CD4-positive, alpha-beta T cell (primary cell): ENCODE results near the gene GSS. TPM values are rescaled to one million over a fixed set of nuclear protein-coding genes. Genes with fewer than 3 reads are reported as not detected.

ENCODE experiments used
- ATAC-seq: fragments of 200-7000 bp; cut with Tn5 transposase; one replicate; pipeline ENCODE4 v1.10.0; 2022; ENCODE audit warnings: mild to moderate bottlenecking; ENCODE audit not compliant: poor library complexity
- CTCF ChIA-PET: fragments of 350-600 bp; sonication (Branson Sonifier 250); formaldehyde crosslinking; loops from one replicate; lab custom pipeline; 2021; ENCODE audit warnings: antibody characterized with exemption, inconsistent platforms; lab: Charles Lee
- POLR2A ChIA-PET: fragments of 350-600 bp; sonication (Branson Sonifier 250); formaldehyde crosslinking; loops from one replicate; lab custom pipeline; 2021; ENCODE audit warnings: antibody characterized with exemption, inconsistent platforms; lab: Charles Lee
- DNase-seq, 14 experiments: peaks; one replicate each; pipeline ENCODE4 v3.0.0-alpha.2; 2013 to 2020; ENCODE audit warnings: mixed read lengths in 2 of 14
- H3K27ac ChIP-seq, 2 donors: one replicate each; pipeline versions ENCODE4 v1.5.1 to v1.7.0; 2013; ENCODE audit warnings: low read length in 2 of 2, low read depth in 1 of 2, mild to moderate bottlenecking in 1 of 2
- H3K27me3 ChIP-seq, 2 experiments: 1 replicate in 1 of 2; 2 replicates in 1 of 2; pipeline versions ENCODE4 v1.6.1 to v1.7.0; 2013; ENCODE audit warnings: low read length in 2 of 2, control low read depth in 1 of 2, mild to moderate bottlenecking in 1 of 2, moderate library complexity in 1 of 2; ENCODE audit not compliant: insufficient read depth in 2 of 2, control insufficient read depth in 1 of 2
- H3K36me3 ChIP-seq: one replicate; pipeline ENCODE4 v1.6.1; 2013; ENCODE audit warnings: low read length, control low read depth; ENCODE audit not compliant: insufficient read depth
- H3K4me1 ChIP-seq: one replicate; pipeline ENCODE4 v1.6.1; 2013; ENCODE audit warnings: low read length, control low read depth; ENCODE audit not compliant: insufficient read depth
- H3K4me3 ChIP-seq: one replicate; pipeline ENCODE4 v1.5.1; 2013; ENCODE audit warnings: mild to moderate bottlenecking, low read length, moderate library complexity
- H3K9me3 ChIP-seq, 2 experiments: 1 replicate in 1 of 2; 2 replicates in 1 of 2; pipeline versions ENCODE4 v1.6.1 to v1.7.0; 2013; ENCODE audit warnings: low read length in 2 of 2, mild to moderate bottlenecking in 2 of 2, control low read depth in 1 of 2, moderate library complexity in 1 of 2; ENCODE audit not compliant: control insufficient read depth in 1 of 2, insufficient read depth in 1 of 2
- H3K27ac Mint-ChIP-seq: one replicate; pipeline ENCODE4 v1.8.0; 2020; ENCODE audit warnings: mixed read lengths
- H3K27me3 Mint-ChIP-seq: one replicate; pipeline ENCODE4 v1.8.0; 2021; ENCODE audit warnings: mixed read lengths
- H3K36me3 Mint-ChIP-seq: one replicate; pipeline ENCODE4 v1.8.0; 2021; ENCODE audit warnings: low read depth, mixed read lengths
- H3K4me1 Mint-ChIP-seq: one replicate; pipeline ENCODE4 v1.8.0; 2021; ENCODE audit warnings: low read depth, mixed read lengths
- H3K4me3 Mint-ChIP-seq: one replicate; pipeline ENCODE4 v1.8.0; 2020; ENCODE audit warnings: mild to moderate bottlenecking, mixed read lengths
- H3K9me3 Mint-ChIP-seq: one replicate; pipeline ENCODE4 v1.8.0; 2020; ENCODE audit warnings: mixed read lengths
- CTCF ChIP-seq: fragments of 200-600 bp; IDR thresholded peaks from one replicate; pipeline ENCODE4 v1.8.0; 2022; ENCODE audit warnings: antibody characterized with exemption, mild to moderate bottlenecking
- intact Hi-C, 2 experiments: fragments of 100-400 bp; cut with DNase I in 1 of 2; cut with micrococcal nuclease in 1 of 2; formaldehyde crosslinking; loops; one replicate each; pipeline versions ENCODE4 v1.15.1 to v1.9.0; 2023 to 2025; cut with DNase I, micrococcal nuclease
- total RNA-seq, 174 experiments: library from RNA in 2 of 174; stranded (reverse) in 2 of 174; gene quantifications; one replicate each; pipeline ENCODE4 v1.2.3 and lab custom pipeline; 2021 to 2026

The GSS gene
- total RNA-seq, 2 experiments from 2014 or later: 24.3 to 24.7 TPM

- Mint-ChIP-seq H3K4me3 (no peak overlapping the region), H3K27ac (no peak overlapping the region), H3K4me1 (no peaks in the 10 kb centered on the region), H3K36me3 (peaks cover 85% of the 10 kb centered on the region), H3K27me3 (no peaks in the 10 kb centered on the region), H3K9me3 (no peaks in the 10 kb centered on the region)
- H3K27me3 ChIP-seq: no peaks in the 10 kb centered on the region
- CTCF ChIA-PET: no interaction called here
- DNase-seq: no peak
- H3K27ac ChIP-seq: no peak overlapping the region
- H3K9me3 ChIP-seq: no peaks in the 10 kb centered on the region
- POLR2A ChIA-PET: interaction anchor here (0.6 kb wide), 1 partner anchor 106 kb away, joined by 3 read pairs; no protein-coding TSS in a partner anchor
- H3K36me3 ChIP-seq: peaks cover 61% of the 10 kb centered on the region
- ATAC-seq: no peak
- H3K4me3 ChIP-seq: no peak overlapping the region
- intact Hi-C loops: no loop called here
- no peaks in the 10 kb centered on the region for H3K4me1 ChIP-seq
- no peak for TF ChIP-seq CTCF
These were observed 17.0 kb downstream of the GSS start for GRCh38 chr20:34938466-34939163.

GRCh38 chr20:34931771-34932170 is 23.8 kb downstream of the GSS start:
- POLR2A ChIA-PET: no interaction called here
- Mint-ChIP-seq H3K4me3 (no peak overlapping the region), H3K4me1 (no peaks in the 10 kb centered on the region), H3K27me3 (no peaks in the 10 kb centered on the region), H3K27ac (no peak overlapping the region), H3K36me3 (peaks cover 93% of the 10 kb centered on the region), H3K9me3 (no peaks in the 10 kb centered on the region)
- Histone ChIP-seq H3K4me3 (no peak overlapping the region), H3K27ac (no peak overlapping the region), H3K27me3 (no peaks in the 10 kb centered on the region), H3K4me1 (no peaks in the 10 kb centered on the region), H3K9me3 (no peaks in the 10 kb centered on the region), H3K36me3 (peaks cover 47% of the 10 kb centered on the region)
- TF ChIP-seq CTCF: no peak
- ATAC-seq (no peak), DNase-seq (no peak)
- CTCF ChIA-PET: no interaction called here
- intact Hi-C loops: no loop called here

GRCh38 chr20:34928411-34928810 is 27.2 kb downstream of the GSS start:
- peaks cover 46% of the 10 kb centered on the region for H3K36me3 ChIP-seq
- H3K4me1 ChIP-seq: peaks cover 4% of the 10 kb centered on the region
- H3K9me3 Mint-ChIP-seq: no peaks in the 10 kb centered on the region
- peaks cover 81% of the 10 kb centered on the region for H3K36me3 Mint-ChIP-seq
- CTCF ChIA-PET: no interaction called here
- DNase-seq (no peak), ATAC-seq (no peak)
- H3K4me3 ChIP-seq: no peak overlapping the region
- H3K27me3 ChIP-seq: no peaks in the 10 kb centered on the region
- no peak overlapping the region for H3K27ac Mint-ChIP-seq
- H3K4me1 Mint-ChIP-seq: no peaks in the 10 kb centered on the region
- no peaks in the 10 kb centered on the region for H3K27me3 Mint-ChIP-seq
- H3K27ac ChIP-seq: no peak overlapping the region
- TF ChIP-seq CTCF: no peak
- intact Hi-C loops: no loop called here
- no peaks in the 10 kb centered on the region for H3K9me3 ChIP-seq
- POLR2A ChIA-PET: no interaction called here
- H3K4me3 Mint-ChIP-seq: no peak overlapping the region
